LNCaP clone FGC (cell line): ENCODE measurements around the gene CA12.
"Not testable (repeated sequence)": the region's sequence is repeated elsewhere in the genome, so short reads cannot be mapped to it uniquely, and the experiment has no call there.

Experiments used
- DNase-seq: peaks from one replicate; pipeline ENCODE4 v3.0.0-alpha.2; 2011; ENCODE audit warnings: low read depth
- H3K4me3 ChIP-seq: 2 replicates; pipeline ENCODE4 v1.5.1; 2011; ENCODE audit warnings: mild to moderate bottlenecking, low read depth, low read length, control low read depth
- TF ChIP-seq, protein P1 (sequence below): IDR thresholded peaks from 2 replicates; pipeline ENCODE4 v1.5.1; 2012; ENCODE audit warnings: mild to moderate bottlenecking; ENCODE audit not compliant: control insufficient read depth, insufficient read depth; ENCODE audit errors: extremely low read depth

CA12 gene

GRCh38 chr15:63420333-63420747, 38.7 kb upstream of the CA12 start:
- TF ChIP-seq, protein P1, sequence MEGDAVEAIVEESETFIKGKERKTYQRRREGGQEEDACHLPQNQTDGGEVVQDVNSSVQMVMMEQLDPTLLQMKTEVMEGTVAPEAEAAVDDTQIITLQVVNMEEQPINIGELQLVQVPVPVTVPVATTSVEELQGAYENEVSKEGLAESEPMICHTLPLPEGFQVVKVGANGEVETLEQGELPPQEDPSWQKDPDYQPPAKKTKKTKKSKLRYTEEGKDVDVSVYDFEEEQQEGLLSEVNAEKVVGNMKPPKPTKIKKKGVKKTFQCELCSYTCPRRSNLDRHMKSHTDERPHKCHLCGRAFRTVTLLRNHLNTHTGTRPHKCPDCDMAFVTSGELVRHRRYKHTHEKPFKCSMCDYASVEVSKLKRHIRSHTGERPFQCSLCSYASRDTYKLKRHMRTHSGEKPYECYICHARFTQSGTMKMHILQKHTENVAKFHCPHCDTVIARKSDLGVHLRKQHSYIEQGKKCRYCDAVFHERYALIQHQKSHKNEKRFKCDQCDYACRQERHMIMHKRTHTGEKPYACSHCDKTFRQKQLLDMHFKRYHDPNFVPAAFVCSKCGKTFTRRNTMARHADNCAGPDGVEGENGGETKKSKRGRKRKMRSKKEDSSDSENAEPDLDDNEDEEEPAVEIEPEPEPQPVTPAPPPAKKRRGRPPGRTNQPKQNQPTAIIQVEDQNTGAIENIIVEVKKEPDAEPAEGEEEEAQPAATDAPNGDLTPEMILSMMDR = no peak
- no peak for DNase-seq
- H3K4me3 ChIP-seq = no peak overlapping the region

- TF ChIP-seq, protein P1 = no peak
- no peak for DNase-seq
- no peak overlapping the region for H3K4me3 ChIP-seq
Observed at GRCh38 chr15:63418811-63419210, 37.2 kb upstream of the CA12 start.

DNA sequence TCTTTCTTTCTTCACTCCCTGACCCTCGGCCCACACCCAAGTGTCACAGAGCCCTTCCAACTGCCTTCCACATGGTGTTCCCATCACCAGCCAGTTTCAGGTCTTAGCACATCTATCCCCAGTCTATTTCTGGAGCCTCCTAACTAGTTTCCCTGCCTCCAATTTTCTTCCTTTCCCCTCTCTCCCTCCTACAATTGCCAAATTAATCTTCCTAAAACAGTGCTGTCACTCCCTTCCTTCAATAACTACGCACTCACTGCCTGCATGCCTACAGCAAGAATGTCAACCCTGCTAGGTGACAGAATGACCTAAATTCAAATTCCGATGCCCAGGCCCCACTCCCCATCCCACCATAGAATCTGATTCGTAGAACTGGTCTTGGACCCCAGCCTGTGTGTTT, 36.1 kb upstream of the CA12 start:
- no peak overlapping the region for H3K4me3 ChIP-seq
- TF ChIP-seq, protein P1 = no peak
- no peak for DNase-seq

- not testable (repeated sequence) for DNase-seq, H3K4me3 ChIP-seq
Observed at GRCh38 chr15:63417274-63417673, 35.6 kb upstream of the CA12 start.

- DNase-seq = no peak
- no peak overlapping the region for H3K4me3 ChIP-seq
- TF ChIP-seq, protein P1 = no peak
Observed at GRCh38 chr15:63414474-63415120, 33.0 kb upstream of the CA12 start.

- no peak overlapping the region for H3K4me3 ChIP-seq
- DNase-seq = no peak
- TF ChIP-seq, protein P1 = no peak
Observed at GRCh38 chr15:63412551-63412950, 30.9 kb upstream of the CA12 start.

DNA sequence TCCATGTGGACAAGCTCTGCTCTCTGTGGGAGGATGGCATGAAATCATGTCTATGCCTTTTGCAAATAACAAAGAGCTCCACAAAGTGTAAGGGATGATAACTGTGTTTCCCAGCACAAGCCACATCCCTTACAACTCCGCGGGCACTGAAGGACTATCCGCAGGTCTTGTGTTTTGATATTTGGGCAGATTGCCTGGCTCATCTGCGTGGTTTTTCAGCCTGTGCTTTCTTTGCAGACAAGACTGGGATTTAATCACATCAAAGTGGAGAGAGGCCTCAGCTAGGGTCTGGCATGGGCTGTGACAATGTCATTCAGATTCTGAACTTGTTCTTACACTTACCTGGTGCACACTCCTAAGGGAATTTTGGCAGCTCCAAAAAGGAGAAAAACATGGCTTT, 30.2 kb upstream of the CA12 start:
- DNase-seq = no peak
- TF ChIP-seq, protein P1 = no peak
- H3K4me3 ChIP-seq = no peak overlapping the region
